Tibial nerve (tissue), 3 donors: ENCODE data around the gene SMPX.

Source experiments
- CTCF ChIP-seq, 5 experiments: fragments of 200-600 bp in 3 of 5; fragments of 450-650 bp in 2 of 5; sonication (generic) in 3 of 5; IDR thresholded peaks; one replicate each; pipeline ENCODE4 v1.5.1; 2016 to 2019; ENCODE audit warnings: antibody characterized with exemption in 5 of 5, mild to moderate bottlenecking in 3 of 5, moderate library complexity in 2 of 5
- POLR2A ChIP-seq, 2 donors: fragments of 450-650 bp; IDR thresholded peaks; one replicate each; pipeline ENCODE4 v1.6.1; 2017; ENCODE audit warnings: antibody characterized with exemption in 2 of 2, mild to moderate bottlenecking in 2 of 2, moderate library complexity in 2 of 2

GRCh38 chrX:21757960-21758359 lies at the start of gene SMPX:
- TF ChIP-seq CTCF (IDR thresholded peaks at IDR 0.05) (no peak), POLR2A (IDR thresholded peaks at IDR 0.05) (no peak)
